NCI-H1417 treated with DMSO at 0.1 percent for 48 hours (cell line): ENCODE results near the gene TUBA1A.
"Not testable (repeated sequence)": the region's sequence is repeated elsewhere in the genome, so short reads cannot be mapped to it uniquely, and the experiment has no call there.

ENCODE experiments used
- DNase-seq: peaks from one replicate; lab custom pipeline; 2025; lab: John Stamatoyannopoulos, UW

TUBA1A gene

GRCh38 chr12:49146406-49146805 lies 42.5 kb downstream of the TUBA1A start:
- no peak for DNase-seq

- no peak for DNase-seq
Measured at GRCh38 chr12:49144384-49144783, 44.5 kb downstream of the TUBA1A start.

GRCh38 chr12:49138999-49139398 lies 49.9 kb downstream of the TUBA1A start:
- DNase-seq: no peak

- DNase-seq: no peak
Measured at GRCh38 chr12:49138587-49138986, 50.3 kb downstream of the TUBA1A start.

- no peak for DNase-seq
Measured at GRCh38 chr12:49137476-49137875, 51.4 kb downstream of the TUBA1A start.

GRCh38 chr12:49136997-49137396 lies 51.9 kb downstream of the TUBA1A start:
- not testable (repeated sequence) for DNase-seq
